PC-3 (cell line): Measurements from ENCODE around the gene DCHS1. TPM values are rescaled to one million over a fixed set of nuclear protein-coding genes. Genes with fewer than 3 reads are reported as not detected.

Source experiments
- ATAC-seq: fragments of 200-7000 bp; cut with Tn5 transposase; 2 replicates; pipeline ENCODE4 v1.9.1; 2020; ENCODE audit warnings: mild to moderate bottlenecking, moderate library complexity
- BruUV-seq: library from RNA; stranded (reverse); fragments of 400-500 nt; replicated peaks from 2 replicates; lab custom pipeline; 2021; lab: Mats Ljungman, UMichigan
- CTCF ChIA-PET: fragments of 300-600 bp; sonication (Branson Sonifier 250); formaldehyde crosslinking; loops from one replicate; lab custom pipeline; 2022; ENCODE audit warnings: antibody characterized with exemption; lab: Charles Lee
- POLR2A ChIA-PET: fragments of 300-600 bp; sonication (Branson Sonifier 250); formaldehyde crosslinking; loops from one replicate; lab custom pipeline; 2022; ENCODE audit warnings: antibody characterized with exemption; ENCODE audit not compliant: unreplicated experiment; lab: Charles Lee
- DNase-seq: peaks from one replicate; pipeline ENCODE4 v3.0.0-alpha.2; 2015
- H2AFZ ChIP-seq: fragments of 300-600 bp; sonication (generic); 2 replicates; pipeline ENCODE4 v1.6.0; 2016; ENCODE audit warnings: antibody characterized with exemption, low read length
- H3F3A ChIP-seq: fragments of 300-600 bp; sonication (generic); one replicate; pipeline ENCODE4 v1.6.0; 2017; ENCODE audit warnings: antibody characterized with exemption, low read length, control low read depth, mild to moderate bottlenecking; ENCODE audit not compliant: unreplicated experiment
- H3K27ac ChIP-seq: fragments of 300-600 bp; sonication (generic); 2 replicates; pipeline ENCODE4 v1.5.1; 2016; ENCODE audit warnings: mild to moderate bottlenecking, low read length
- H3K27me3 ChIP-seq: fragments of 300-600 bp; sonication (generic); 2 replicates; pipeline ENCODE4 v1.6.1; 2016; ENCODE audit warnings: low read length, mixed read lengths
- H3K36me3 ChIP-seq: fragments of 300-600 bp; sonication (generic); 2 replicates; pipeline ENCODE4 v1.6.1; 2016; ENCODE audit warnings: low read depth, mixed run types, low read length, mixed read lengths
- H3K4me1 ChIP-seq: fragments of 300-600 bp; sonication (generic); 2 replicates; pipeline ENCODE4 v1.5.1; 2016; ENCODE audit warnings: low read length; ENCODE audit not compliant: insufficient read depth
- H3K4me2 ChIP-seq: fragments of 300-600 bp; sonication (generic); 2 replicates; pipeline ENCODE4 v1.6.0; 2016; ENCODE audit warnings: low read length
- H3K4me3 ChIP-seq: fragments of 300-600 bp; sonication (generic); 2 replicates; pipeline ENCODE4 v1.5.1; 2016; ENCODE audit warnings: mild to moderate bottlenecking, low read length, mixed read lengths
- H3K79me2 ChIP-seq: fragments of 300-600 bp; sonication (generic); 2 replicates; pipeline ENCODE4 v1.6.1; 2017; ENCODE audit warnings: low read length, mixed read lengths
- H3K9ac ChIP-seq: fragments of 300-600 bp; sonication (generic); 2 replicates; pipeline ENCODE4 v1.6.0; 2016; ENCODE audit warnings: mild to moderate bottlenecking, low read length
- H3K9me2 ChIP-seq: fragments of 300-600 bp; sonication (generic); replicated peaks from 2 replicates; pipeline ENCODE4 v1.6.1; 2016; ENCODE audit warnings: mixed run types, low read length, mixed read lengths
- H3K9me3 ChIP-seq: fragments of 300-600 bp; sonication (generic); 2 replicates; pipeline ENCODE4 v1.6.1; 2016; ENCODE audit warnings: low read length, mixed read lengths
- H4K20me1 ChIP-seq: fragments of 300-600 bp; sonication (generic); 2 replicates; pipeline ENCODE4 v1.6.1; 2016; ENCODE audit warnings: low read length, mixed read lengths
- EZH2 ChIP-seq: fragments of 300-600 bp; sonication (generic); IDR thresholded peaks from one replicate; pipeline ENCODE4 v1.6.1; 2017; ENCODE audit warnings: antibody characterized with exemption, mild to moderate bottlenecking, low read length; ENCODE audit not compliant: unreplicated experiment
- EZH2phosphoT487 ChIP-seq: fragments of 300-600 bp; sonication (generic); IDR thresholded peaks from 2 replicates; pipeline ENCODE4 v1.6.1; 2018; ENCODE audit warnings: mild to moderate bottlenecking, antibody characterized with exemption, low read length, borderline replicate concordance
- intact Hi-C: fragments of 100-400 bp; cut with micrococcal nuclease; formaldehyde crosslinking; loops from 2 replicates; pipeline ENCODE4 v1.9.0; 2023
- total RNA-seq: library from RNA; depleted of rRNA; stranded (reverse); fragments of >200 nt; gene quantifications from 2 replicates; pipeline ENCODE4 v1.2.3, GENCODE V29; 2014
- TF ChIP-seq, protein P1 (sequence below): fragments of 300-600 bp; sonication (generic); conservative IDR thresholded peaks from 2 replicates; pipeline ENCODE4 v1.5.1; 2017; ENCODE audit warnings: antibody characterized with exemption, low read depth, mild to moderate bottlenecking, low read length

Gene DCHS1
- total RNA-seq, 1 experiment from 2014 or later, result under 0.01 TPM

DNA sequence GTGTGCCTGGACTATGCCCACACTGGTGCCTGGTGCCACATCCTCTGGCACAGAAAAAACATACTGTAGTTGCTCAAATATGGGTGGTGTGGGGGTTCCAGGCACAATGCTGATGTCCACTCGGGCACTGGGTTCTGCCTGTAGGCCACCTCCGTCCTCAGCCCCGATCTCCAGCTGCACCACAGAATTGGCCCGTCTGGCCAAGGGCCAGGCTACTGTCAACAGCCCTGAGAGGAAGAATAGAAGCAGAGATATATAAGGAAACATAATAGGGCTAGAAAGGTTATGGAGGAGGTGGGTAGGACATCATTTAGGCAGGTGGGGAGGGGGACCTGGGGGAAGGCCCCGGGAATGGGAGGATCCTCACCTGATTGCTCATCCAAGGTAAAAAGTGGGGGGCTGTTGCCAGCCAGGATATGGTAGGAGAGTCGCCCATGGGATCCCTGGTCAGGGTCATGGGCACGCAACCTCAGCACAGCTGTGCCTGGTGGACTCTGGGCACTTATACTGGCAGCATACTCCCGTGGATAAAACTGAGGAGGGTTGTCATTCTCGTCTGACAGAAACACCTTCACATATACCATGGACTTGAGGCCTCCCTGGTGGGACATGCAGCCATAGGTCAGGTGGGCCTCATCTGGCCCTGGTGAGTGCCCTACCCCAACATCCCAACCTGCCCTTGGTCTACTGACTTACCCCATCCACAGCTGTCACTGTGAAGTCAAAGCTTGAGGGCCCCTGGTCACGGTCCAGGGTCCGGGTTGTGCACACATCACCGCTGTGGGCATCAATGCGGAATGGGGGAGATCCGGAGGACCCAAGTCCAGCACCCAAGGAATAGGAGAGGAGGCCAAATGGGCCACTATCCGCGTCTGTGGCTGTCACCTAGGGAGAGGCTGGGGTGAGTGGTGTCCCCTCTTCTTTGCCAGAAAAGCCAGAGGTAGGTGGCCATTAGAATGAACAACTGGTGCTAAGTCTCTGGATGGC is 21.9 kb downstream of the DCHS1 start:
- CTCF ChIA-PET, result no interaction called here
- intact Hi-C loops, result no loop called here
- no peak overlapping the region for H3K4me2 ChIP-seq
- H3K9ac ChIP-seq, result no peak overlapping the region
- no peak overlapping the region for H3K4me3 ChIP-seq
- no peaks in the 10 kb centered on the region for H4K20me1 ChIP-seq
- no peaks in the 10 kb centered on the region for H3K4me1 ChIP-seq
- POLR2A ChIA-PET, result no interaction called here
- no peaks in the 10 kb centered on the region for H3K9me3 ChIP-seq
- H3K27me3 ChIP-seq, result no peaks in the 10 kb centered on the region
- H3K9me2 ChIP-seq, result no peaks in the 10 kb centered on the region
- no TSS peak for BruUV-seq
- TF ChIP-seq EZH2, result no peak
- no peak for TF ChIP-seq EZH2phosphoT487
- TF ChIP-seq, protein P1, sequence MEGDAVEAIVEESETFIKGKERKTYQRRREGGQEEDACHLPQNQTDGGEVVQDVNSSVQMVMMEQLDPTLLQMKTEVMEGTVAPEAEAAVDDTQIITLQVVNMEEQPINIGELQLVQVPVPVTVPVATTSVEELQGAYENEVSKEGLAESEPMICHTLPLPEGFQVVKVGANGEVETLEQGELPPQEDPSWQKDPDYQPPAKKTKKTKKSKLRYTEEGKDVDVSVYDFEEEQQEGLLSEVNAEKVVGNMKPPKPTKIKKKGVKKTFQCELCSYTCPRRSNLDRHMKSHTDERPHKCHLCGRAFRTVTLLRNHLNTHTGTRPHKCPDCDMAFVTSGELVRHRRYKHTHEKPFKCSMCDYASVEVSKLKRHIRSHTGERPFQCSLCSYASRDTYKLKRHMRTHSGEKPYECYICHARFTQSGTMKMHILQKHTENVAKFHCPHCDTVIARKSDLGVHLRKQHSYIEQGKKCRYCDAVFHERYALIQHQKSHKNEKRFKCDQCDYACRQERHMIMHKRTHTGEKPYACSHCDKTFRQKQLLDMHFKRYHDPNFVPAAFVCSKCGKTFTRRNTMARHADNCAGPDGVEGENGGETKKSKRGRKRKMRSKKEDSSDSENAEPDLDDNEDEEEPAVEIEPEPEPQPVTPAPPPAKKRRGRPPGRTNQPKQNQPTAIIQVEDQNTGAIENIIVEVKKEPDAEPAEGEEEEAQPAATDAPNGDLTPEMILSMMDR, result no peak
- no peaks in the 10 kb centered on the region for H3K79me2 ChIP-seq
- no peaks in the 10 kb centered on the region for H3F3A ChIP-seq
- no peaks in the 10 kb centered on the region for H3K36me3 ChIP-seq
- no peak overlapping the region for H3K27ac ChIP-seq
- ATAC-seq (no peak), DNase-seq (no peak)
- H2AFZ ChIP-seq, result no peak overlapping the region

DNA sequence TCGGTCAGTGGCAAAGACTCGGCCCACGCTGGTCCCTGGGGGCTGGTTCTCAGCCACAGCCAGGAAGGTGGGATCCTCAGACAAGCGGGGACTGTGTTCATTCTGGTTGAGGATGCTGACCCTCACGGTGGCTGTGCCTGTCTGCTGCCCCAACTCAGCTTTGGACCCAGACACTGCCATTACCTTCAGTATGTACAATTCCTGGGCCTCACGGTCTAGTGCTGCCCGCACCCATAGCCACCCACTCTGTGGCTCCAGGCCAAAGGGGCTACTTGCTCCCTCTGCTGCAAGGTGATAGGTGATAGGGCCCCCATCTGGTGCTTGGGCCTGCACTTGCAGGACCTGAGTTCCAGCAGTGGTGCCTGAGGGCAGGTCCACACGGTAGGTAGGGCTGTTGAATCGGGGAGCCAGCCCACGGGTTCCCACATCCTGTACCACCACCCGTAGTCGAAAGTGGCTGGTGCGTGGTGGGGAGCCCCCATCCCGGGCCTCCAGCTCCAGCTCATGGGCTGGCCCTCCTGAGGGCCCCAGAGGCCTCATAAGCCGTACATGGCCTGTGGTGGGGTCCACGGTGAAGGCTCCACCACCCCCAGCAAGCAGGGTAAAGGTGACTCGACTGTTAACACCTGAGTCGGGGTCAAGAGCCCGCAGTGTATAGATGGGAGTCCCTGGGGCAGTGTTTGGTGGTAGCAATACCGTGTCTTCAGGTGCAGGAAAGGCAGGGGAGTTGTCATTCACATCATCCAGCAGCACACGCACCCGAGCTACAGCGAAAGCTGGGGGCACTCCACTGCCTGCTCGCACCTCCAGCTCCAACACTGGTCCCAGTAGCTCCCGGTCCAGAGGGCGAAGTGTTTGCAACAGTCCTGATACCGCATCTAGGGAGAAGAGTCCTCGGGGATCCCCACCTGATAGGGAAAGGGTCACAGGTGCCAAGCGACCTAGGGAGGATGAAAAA is 23.2 kb downstream of the DCHS1 start:
- H3K27ac ChIP-seq, result no peak overlapping the region
- ChIA-PET CTCF (no interaction called here), POLR2A (interaction anchor here (0.5 kb wide), 1 partner anchor 12 kb away, joined by 4 read pairs; no protein-coding TSS in a partner anchor)
- no peak overlapping the region for H3K4me3 ChIP-seq
- H3K9ac ChIP-seq, result no peak overlapping the region
- H3K27me3 ChIP-seq, result no peaks in the 10 kb centered on the region
- no peaks in the 10 kb centered on the region for H3F3A ChIP-seq
- no peaks in the 10 kb centered on the region for H3K9me3 ChIP-seq
- no peaks in the 10 kb centered on the region for H3K36me3 ChIP-seq
- no peak for ATAC-seq
- TF ChIP-seq, protein P1, result no peak
- TF ChIP-seq EZH2phosphoT487 (no peak), EZH2 (no peak)
- no peak overlapping the region for H2AFZ ChIP-seq
- intact Hi-C loops, result no loop called here
- no peaks in the 10 kb centered on the region for H3K9me2 ChIP-seq
- H3K4me2 ChIP-seq, result no peak overlapping the region
- H3K4me1 ChIP-seq, result no peaks in the 10 kb centered on the region
- no peaks in the 10 kb centered on the region for H4K20me1 ChIP-seq
- DNase-seq, result no peak
- BruUV-seq, result no TSS peak
- no peaks in the 10 kb centered on the region for H3K79me2 ChIP-seq
